Embryonic facial prominence (tissue), 1 donor: ENCODE data around the gene CACNB2.

Experiments used
- DNase-seq: peaks from one replicate; pipeline ENCODE4 v3.0.0-alpha.2; 2016; ENCODE audit errors: extremely low spot score

CACNB2 gene

GRCh38 chr10:18334116-18334867 is 194.1 kb downstream of the CACNB2 start:
- DNase-seq = no peak

DNA sequence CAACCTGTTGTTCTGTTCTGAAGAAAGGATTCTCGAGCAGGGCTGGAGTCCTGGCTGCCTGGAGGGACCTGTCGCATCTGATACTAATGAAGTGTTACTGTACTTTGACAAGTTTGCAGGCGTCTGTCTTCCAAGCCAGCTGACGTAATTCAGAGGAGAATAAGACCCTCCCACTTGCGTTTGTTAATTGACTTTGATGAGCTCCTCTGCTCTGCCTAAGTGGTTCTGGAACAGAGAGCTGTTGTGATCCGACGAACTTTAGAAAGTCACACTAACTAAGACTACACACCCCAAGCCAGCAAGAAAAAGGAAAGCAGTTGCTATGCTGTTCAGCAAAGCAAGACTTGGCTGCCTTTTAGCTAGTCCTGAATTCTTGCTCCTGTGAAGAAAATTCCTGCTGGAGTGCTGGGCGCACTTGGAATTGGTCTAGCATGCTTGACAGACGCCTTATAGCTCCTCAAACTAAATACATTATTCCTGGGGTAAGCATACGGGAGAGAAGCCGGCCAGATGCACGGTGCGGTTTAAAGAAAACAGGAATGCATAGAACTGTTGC is 200.3 kb downstream of the CACNB2 start:
- no peak for DNase-seq

DNA sequence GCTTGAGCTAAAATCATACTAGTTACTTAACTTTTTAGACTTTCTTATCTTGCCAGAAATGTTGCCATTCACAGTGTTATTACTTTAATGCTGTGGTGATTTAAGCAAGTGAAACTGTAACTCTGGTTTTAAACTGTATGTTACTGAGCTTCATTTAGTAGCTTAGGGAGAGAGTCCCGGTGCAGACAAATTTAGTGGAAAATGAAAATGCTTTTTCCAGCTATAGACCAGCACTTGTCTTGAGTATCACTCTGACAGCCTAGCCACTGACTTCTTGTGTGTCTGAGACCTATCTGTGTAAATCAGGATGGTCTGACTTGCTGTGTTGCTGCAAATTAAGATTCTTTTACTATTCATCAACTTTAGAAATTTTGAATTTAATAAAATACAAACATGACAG is 200.8 kb downstream of the CACNB2 start:
- no peak for DNase-seq

- no peak for DNase-seq
Observed at GRCh38 chr10:18343573-18343972, 203.3 kb downstream of the CACNB2 start.

DNA sequence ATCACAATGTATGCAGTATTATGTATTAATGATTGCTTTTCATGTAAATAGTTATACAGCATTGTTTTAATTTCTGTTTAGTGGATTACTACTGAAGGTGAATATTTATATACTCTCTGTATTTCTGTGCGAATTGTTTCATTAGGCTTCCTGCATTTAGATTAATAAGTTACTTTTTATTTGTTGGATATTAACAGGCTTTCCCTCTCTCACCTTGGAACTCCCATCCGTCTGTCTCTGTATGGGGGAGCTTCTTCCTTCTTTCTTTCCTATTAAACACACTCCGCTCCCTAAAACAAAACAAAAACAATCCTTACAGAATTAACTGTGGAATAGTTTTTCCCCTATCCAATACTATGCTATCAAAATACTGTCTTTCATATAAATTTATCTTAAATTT is 205.1 kb downstream of the CACNB2 start:
- DNase-seq = no peak

- no peak for DNase-seq
Observed at GRCh38 chr10:18350340-18350739, 210.1 kb downstream of the CACNB2 start.

GRCh38 chr10:18351421-18351820 is 211.2 kb downstream of the CACNB2 start:
- DNase-seq = no peak

DNA sequence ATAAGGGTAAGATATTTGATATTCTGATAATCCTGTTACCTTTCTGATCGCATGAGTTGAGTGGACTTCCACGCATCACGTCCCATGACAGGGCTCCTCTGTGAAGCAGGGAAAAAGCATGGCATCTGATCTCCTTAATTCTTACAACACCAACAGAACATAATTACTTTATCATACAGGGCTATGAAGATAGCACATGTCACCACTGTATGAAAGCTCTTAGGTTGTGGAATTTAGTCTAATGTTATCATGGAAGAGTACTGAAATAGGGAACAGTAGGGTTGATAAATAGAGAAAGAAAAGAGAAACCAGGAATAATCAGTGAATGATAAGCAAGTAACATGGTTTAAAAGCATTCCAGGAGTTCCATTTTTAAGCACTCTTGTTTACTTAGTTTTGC is 212.0 kb downstream of the CACNB2 start:
- DNase-seq = no peak

- no peak for DNase-seq
Observed at GRCh38 chr10:18359812-18360211, 219.6 kb downstream of the CACNB2 start.

- DNase-seq = no peak
Observed at GRCh38 chr10:18362892-18363291, 222.7 kb downstream of the CACNB2 start.

- no peak for DNase-seq
Observed at GRCh38 chr10:18364987-18365775, 225.0 kb downstream of the CACNB2 start.

GRCh38 chr10:18367840-18368239 is 227.6 kb downstream of the CACNB2 start:
- no peak for DNase-seq

DNA sequence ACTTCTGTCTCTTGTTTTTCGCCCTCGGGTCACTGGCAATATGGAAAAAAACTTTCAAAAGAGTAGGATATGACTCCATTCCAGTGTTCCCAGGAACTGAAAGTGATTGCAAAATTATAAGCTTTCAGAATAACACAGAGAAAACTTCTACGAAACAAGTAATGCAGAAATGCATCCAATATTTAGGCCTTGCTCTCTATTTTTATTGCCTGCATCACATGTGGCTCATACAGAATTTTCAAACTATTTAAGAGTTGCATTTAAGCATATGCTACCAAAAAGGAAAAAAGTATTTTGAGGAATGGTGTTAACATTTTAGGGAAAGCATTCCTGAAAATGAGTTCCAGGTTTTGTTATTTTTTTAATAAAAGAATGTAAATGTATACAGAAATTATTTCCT is 228.0 kb downstream of the CACNB2 start:
- no peak for DNase-seq

GRCh38 chr10:18368682-18369081 is 228.5 kb downstream of the CACNB2 start:
- no peak for DNase-seq

GRCh38 chr10:18369859-18370473 is 229.7 kb downstream of the CACNB2 start:
- no peak for DNase-seq

GRCh38 chr10:18376650-18377049 is 236.4 kb downstream of the CACNB2 start:
- no peak for DNase-seq

- DNase-seq = no peak
Observed at GRCh38 chr10:18377898-18378297, 237.7 kb downstream of the CACNB2 start.

DNA sequence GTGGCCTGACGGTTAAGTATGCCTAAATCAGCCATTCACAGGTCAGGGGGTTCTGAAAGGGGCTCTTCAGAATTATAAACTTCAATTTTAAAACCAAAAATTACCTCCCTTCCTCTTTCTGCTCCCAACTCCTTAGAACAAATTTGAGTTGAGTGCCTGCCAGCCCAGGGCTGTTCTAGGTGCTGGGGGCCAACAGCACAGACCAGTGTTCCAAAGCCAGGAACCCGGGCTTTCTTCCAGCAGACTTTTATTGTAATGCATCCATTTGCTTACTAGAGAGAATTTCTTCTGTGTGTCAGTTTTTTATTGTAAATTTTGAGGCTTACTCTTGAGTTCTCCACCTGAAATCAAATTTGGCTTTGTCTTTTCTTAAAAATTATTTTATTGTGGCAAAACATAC is 238.5 kb downstream of the CACNB2 start:
- DNase-seq = no peak

DNA sequence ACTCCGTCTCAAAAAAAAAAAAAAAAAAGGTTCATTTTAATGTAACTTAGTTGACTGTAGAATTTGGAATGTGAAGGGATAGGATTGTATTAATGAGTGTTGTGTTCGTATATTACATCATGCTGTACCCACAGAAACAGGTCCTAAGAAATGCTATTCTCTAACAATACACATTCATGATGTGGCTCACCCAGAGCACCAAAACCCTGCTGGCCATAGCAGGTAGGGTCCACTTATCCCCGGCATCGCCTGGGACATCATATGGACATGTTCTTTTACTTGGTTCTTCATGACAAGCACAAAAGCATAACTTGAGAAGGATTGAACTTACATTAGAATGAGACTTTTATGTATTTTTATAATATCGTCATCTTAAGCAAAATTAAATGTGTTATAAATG is 241.5 kb downstream of the CACNB2 start:
- DNase-seq = no peak

GRCh38 chr10:18397906-18398305 is 257.7 kb downstream of the CACNB2 start:
- no peak for DNase-seq

- DNase-seq = no peak
Observed at GRCh38 chr10:18399158-18399557, 258.9 kb downstream of the CACNB2 start.

- no peak for DNase-seq
Observed at GRCh38 chr10:18400201-18400905, 260.1 kb downstream of the CACNB2 start.
